Smooth muscle cell of the brain vasculature (primary cell): ENCODE measurements around the gene ADAMTS15.
"Not testable (repeated sequence)": the region's sequence is repeated elsewhere in the genome, so short reads cannot be mapped to it uniquely, and the experiment has no call there.

ENCODE experiments used
- DNase-seq: peaks from one replicate; pipeline ENCODE4 v3.0.0-alpha.2; 2012; ENCODE audit warnings: low read depth, low spot score

Gene ADAMTS15

GRCh38 chr11:130436171-130436570 is 12.3 kb upstream of the ADAMTS15 start:
- no peak for DNase-seq

- DNase-seq, result no peak
Observed at GRCh38 chr11:130437848-130438247, 10.6 kb upstream of the ADAMTS15 start.

GRCh38 chr11:130438401-130439159 is 9.9 kb upstream of the ADAMTS15 start:
- DNase-seq, result not testable (repeated sequence)

DNA sequence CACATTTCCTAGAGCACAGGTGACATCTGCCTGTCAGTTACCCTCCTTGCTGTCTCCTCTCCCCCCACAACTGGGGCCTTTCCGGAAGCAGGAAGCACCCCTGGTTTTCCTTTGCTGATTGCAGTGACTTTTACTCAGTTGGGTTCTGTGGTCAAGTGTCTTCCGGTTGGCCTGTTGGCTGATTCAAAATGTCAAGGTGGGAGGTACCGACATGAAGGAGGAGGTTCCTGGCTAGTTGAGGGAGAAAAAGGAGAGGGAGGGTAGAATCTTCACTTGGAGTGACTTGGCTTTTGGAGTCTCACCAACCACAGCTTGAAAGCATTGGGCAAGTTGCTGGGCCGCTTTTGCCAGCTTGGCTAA is 9.3 kb upstream of the ADAMTS15 start:
- no peak for DNase-seq

DNA sequence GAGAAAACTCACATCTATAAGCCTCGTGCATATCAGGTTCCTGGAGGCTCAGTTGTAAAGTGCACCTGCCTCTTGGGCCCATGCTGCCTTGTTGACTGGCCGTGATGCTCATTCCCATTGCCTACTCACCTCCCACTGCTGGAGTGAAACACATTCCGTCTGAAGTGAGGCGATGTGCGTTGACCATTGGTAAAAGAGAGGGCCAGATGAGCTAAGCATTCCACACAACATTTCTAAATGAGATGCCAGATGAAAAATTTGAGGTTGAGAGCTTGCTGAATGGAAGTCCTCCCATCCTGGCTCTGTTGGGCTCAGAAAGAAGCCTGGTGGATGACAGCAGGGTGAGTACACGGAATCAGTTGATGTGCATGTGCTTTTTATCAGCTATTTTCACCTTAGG is 8.6 kb upstream of the ADAMTS15 start:
- no peak for DNase-seq

GRCh38 chr11:130441719-130442118 is 6.7 kb upstream of the ADAMTS15 start:
- no peak for DNase-seq

DNA sequence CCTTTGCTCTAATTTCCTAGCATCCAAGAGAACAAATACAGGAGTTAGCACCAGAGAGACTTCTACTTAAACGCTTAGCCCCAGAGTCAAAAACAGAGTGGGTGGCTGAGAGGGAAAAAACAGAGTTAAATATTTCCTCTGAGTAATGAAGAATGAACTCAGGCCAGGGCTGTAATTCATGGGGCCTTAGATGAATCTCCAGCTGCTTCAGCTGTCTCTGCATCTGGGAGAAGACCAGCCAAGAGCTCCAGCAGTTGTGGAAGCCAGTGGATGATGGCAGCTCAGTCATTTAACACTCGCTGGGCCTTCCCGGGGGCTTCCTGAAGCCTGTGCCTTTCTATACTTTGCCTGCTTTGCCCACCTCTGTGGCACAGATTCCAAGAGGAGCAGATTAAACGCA is 5.7 kb upstream of the ADAMTS15 start:
- DNase-seq, result no peak

- DNase-seq, result no peak
Observed at GRCh38 chr11:130445788-130446187, 2.7 kb upstream of the ADAMTS15 start.

DNA sequence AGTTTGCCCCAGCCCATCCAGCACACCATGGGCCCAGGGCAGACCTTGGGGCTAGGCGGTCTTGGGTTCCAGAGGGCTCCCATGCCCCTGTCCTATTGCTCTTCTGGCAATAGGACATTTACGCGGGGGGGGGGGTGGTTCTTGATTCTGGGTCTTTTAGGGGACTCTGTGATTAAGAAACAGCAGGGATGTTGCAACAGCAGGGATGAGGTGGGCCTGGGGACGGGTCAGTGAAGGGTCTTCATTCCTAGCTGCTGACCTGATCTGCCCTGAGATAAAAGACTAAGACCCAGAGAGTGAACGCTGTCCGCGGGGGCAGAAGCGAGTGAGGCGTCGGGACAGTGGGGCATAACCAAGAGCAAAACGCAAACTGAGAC is 418 bp upstream of the ADAMTS15 start:
- DNase-seq, result no peak

DNA sequence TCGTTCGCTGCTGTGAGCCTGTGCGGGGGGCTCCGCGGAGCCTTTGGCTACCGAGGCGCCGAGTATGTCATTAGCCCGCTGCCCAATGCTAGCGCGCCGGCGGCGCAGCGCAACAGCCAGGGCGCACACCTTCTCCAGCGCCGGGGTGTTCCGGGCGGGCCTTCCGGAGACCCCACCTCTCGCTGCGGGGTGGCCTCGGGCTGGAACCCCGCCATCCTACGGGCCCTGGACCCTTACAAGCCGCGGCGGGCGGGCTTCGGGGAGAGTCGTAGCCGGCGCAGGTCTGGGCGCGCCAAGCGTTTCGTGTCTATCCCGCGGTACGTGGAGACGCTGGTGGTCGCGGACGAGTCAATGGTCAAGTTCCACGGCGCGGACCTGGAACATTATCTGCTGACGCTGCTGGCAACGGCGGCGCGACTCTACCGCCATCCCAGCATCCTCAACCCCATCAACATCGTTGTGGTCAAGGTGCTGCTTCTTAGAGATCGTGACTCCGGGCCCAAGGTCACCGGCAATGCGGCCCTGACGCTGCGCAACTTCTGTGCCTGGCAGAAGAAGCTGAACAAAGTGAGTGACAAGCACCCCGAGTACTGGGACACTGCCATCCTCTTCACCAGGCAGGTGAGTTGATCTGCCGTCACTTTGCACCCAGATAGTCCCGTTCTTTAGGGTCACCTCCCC is 1.0 kb downstream of the ADAMTS15 start:
- no peak for DNase-seq

- peak; percentile 79 for DNase-seq
Observed at GRCh38 chr11:130449996-130450769, 1.7 kb downstream of the ADAMTS15 start.

DNA sequence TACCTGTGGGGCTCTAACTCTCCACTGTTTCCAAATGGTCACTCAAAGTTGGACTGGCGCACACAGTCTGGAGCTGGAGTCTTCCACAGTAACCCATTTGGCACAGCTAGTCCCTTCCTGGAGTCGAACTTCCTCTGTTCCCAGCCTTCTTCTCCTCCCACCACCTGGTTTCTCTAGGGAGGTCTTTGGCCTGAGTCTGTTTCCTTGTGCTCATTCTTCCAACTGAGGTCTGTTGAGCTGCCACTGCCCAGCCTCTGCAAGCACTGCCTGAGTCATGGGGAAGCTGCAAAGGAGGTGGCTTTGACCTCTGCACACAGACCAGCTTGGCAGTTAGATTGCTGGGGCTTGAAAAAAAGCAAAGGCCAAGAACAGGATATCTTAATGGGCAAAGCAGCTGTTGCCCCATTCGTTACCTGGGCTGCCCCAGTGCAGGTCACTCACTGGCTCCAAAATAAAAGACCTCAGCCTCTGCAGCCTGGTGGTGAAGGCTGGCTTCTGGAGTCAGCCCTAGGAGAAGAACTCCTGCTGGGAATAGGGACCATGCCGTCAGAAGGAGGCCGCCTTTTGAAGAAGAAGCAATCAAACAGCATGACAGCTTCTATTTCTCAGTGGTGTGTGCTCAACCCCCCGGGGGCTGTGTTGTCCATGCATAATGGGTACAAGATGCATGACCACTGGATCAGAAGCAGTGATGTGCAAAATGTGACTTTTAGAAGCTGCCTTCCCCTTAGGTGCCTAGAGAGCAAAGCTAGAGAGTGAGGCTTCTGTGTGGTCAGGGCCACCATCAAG is 3.0 kb downstream of the ADAMTS15 start:
- no peak for DNase-seq

- DNase-seq, result no peak
Observed at GRCh38 chr11:130452176-130452575, 3.7 kb downstream of the ADAMTS15 start.

GRCh38 chr11:130452940-130453339 is 4.5 kb downstream of the ADAMTS15 start:
- DNase-seq, result no peak

DNA sequence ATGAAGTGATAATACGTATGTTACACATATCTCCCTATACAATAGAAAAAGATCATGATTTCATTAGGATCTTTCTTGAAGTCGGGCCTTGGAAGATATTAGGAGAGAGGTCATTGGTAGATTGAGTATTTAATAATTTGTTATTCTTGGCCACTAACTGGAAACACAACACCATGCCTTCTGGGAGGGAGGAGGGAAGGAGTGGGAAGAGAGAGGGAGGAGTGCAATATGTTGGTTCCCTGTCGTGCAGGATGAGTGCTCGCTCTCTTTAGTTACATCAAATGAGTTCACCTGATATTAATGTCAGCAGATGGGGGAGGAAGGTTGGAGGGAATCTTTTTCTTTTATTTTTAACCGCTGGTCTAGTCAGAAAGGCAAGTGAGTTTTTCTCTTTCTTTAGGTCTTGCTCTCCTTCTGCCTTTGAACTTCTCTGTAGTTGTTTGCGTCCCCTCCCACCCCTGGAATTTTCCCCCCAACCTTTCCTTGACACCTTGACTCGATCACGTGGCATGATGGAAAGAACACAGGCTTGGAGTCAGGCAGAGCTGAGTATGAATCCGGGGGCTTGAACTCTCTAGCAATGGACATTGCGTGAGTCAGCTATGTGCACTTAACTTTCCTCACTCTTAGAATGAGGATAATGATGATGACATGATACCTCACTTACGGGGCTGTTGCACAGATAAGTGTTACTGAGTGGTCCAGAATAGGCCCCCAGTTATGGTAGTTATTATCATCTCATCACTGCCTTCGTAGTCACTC is 6.2 kb downstream of the ADAMTS15 start:
- DNase-seq, result no peak

- DNase-seq, result no peak
Observed at GRCh38 chr11:130455483-130456127, 7.2 kb downstream of the ADAMTS15 start.

DNA sequence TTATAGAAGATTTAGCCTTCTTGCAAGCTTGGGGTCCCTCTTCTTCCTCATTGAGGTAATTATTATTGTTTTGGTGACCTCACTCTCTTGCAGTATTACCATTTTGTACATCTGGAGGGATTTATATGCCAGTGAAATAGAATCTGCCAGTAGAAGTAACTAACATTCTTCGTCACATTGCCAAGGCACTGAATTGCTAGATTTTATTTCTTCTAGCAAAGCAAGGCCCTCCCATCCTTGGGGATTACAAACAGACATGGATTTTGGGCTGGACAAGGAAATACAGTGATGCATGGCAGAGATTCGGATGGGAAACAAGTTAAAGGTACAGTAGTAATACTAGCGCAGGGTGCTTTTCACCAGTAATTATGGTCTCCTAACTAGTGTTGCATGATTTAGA is 7.8 kb downstream of the ADAMTS15 start:
- no peak for DNase-seq

DNA sequence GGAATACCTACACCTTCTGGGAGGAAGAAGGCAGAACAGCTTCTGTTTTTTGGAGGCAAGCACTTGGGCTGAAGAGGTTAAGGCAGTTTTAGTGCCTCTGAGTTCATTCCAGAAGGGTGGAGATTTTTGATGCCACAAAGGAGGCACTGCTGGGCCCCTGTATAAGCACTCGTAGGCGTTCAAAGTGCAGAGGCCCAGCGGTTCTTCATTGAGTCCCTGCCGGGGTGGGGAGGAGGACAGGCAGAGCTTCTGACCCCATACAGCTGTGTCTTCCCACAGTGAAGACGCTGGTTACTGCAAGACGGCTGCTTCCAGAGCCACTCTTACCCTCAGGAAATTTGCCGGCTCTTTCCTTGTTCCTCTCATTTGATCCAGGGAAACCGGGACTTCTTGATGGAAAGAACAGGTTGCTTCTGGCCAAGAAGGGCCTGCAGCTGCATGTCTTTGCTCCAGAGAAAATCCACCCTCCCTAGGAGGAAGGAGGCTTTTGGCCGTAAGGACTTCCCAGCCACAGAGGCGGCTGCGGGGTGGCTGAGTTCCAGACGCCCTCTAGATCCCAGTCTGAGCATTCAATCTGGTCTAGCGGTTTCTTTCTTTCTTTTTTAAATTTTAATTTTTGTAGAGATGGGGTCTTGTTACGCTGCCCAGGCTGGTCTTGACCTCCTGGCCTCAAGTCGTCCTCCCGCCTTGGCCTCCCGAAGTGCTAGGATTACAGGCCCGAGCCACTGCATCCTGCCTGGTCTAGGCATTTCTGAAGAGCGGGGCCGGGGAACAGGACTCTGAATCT is 9.4 kb downstream of the ADAMTS15 start:
- no peak for DNase-seq

DNA sequence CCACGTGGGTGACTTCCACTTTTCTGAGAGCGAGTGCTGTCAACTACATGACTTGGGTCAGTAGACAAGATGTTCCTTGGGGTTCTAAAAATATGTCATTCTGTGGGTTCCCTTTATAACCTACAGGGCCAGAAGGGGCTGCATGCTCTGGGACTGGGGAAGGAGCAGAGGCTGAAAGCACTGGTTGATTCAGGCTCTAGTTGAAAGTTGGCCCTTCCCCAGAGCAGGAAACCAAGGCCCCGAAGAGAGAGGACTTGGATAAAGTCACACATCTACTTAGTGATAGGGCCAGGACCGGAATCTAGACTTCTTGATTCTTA is 9.9 kb downstream of the ADAMTS15 start:
- no peak for DNase-seq

GRCh38 chr11:130459521-130459920 is 11.1 kb downstream of the ADAMTS15 start:
- no peak for DNase-seq
